Measurements from ENCODE around the gene PTPRN2.

DNA sequence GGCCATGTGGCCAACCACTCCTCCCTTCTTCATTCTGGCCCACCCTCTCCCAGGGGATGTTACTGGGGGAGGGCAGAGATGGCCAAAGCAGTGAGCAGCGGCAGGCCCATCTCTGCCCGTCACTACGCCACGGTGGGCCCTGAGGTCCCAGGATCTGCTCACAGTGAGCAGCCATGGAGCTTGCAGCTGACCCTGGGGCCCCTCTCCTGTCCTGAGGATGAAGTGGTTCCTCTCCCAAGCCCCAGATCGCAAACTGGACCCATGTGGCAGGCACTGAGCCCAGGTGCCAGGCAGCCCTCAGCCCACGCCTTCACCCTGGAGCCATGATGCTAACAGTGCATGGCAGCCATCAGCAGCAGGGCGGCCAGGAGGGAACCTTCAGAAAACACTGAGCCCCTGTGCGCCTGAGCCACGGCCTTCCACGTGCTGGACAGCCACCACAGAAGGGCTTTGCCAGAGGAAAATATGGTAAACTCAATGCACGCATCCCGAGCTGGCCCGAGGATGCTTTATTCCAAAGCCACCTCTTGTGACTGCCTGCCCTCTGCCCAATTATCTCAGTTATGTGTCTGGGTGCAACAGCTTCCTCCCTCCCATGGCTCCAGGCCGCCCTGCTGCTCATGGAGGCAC is 485.7 kb downstream of the PTPRN2 start:
- TF ChIP-seq, protein P1, sequence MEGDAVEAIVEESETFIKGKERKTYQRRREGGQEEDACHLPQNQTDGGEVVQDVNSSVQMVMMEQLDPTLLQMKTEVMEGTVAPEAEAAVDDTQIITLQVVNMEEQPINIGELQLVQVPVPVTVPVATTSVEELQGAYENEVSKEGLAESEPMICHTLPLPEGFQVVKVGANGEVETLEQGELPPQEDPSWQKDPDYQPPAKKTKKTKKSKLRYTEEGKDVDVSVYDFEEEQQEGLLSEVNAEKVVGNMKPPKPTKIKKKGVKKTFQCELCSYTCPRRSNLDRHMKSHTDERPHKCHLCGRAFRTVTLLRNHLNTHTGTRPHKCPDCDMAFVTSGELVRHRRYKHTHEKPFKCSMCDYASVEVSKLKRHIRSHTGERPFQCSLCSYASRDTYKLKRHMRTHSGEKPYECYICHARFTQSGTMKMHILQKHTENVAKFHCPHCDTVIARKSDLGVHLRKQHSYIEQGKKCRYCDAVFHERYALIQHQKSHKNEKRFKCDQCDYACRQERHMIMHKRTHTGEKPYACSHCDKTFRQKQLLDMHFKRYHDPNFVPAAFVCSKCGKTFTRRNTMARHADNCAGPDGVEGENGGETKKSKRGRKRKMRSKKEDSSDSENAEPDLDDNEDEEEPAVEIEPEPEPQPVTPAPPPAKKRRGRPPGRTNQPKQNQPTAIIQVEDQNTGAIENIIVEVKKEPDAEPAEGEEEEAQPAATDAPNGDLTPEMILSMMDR (IDR thresholded peaks at IDR 0.05), result no peak
- TF ChIP-seq POLR2A (IDR thresholded peaks at IDR 0.05) (no peak), EP300 (IDR thresholded peaks at IDR 0.05) (no peak)
